ENCODE results near the gene AMPH. TPM values are rescaled to one million over a fixed set of nuclear protein-coding genes. Genes with fewer than 3 reads are reported as not detected.

AMPH gene
- total and polyA plus RNA-seq, 8 donors, result 0.90 to 12.5 (median 10.7) TPM

GRCh38 chr7:38628630-38629385 is 2.4 kb downstream of the AMPH start:
- DNase-seq (no peak), ATAC-seq (no peak)
- peaks cover 0 to 8% of the 10 kb centered on the region in 2 donors for H3K9me3 ChIP-seq
- H3K27ac ChIP-seq, result no peak overlapping the region
- TF ChIP-seq CTCF (IDR thresholded peaks at IDR 0.05), result no peak
- H3K4me3 ChIP-seq, result no peak overlapping the region
- H3K36me3 ChIP-seq, result no peaks in the 10 kb centered on the region
- peaks cover 0 to 14% of the 10 kb centered on the region in 2 donors for H3K4me1 ChIP-seq
- intact Hi-C loops (cut with DNase I), result no loop called here
- H3K27me3 ChIP-seq, result peaks cover 18 to 72% of the 10 kb centered on the region in 2 donors

GRCh38 chr7:38625866-38626265 is 5.3 kb downstream of the AMPH start:
- DNase-seq, result no peak
- Histone ChIP-seq H3K36me3 (no peaks in the 10 kb centered on the region), H3K27me3 (peaks cover 15 to 42% of the 10 kb centered on the region in 2 donors), H3K9me3 (peaks cover 0 to 8% of the 10 kb centered on the region in 2 donors), H3K27ac (no peak overlapping the region), H3K4me1 (peaks cover 0 to 6% of the 10 kb centered on the region in 2 donors), H3K4me3 (no peak overlapping the region)
- TF ChIP-seq CTCF (IDR thresholded peaks at IDR 0.05), result no peak
- intact Hi-C loops (cut with DNase I), result no loop called here
- ATAC-seq, result no peak

- Histone ChIP-seq H3K4me3 (no peak overlapping the region), H3K36me3 (no peaks in the 10 kb centered on the region), H3K27me3 (no peaks in the 10 kb centered on the region), H3K4me1 (no peaks in the 10 kb centered on the region), H3K9me3 (no peaks in the 10 kb centered on the region), H3K27ac (no peak overlapping the region)
- intact Hi-C loops (cut with DNase I), result no loop called here
- DNase-seq, result no peak
- no peak for ATAC-seq
- TF ChIP-seq CTCF (IDR thresholded peaks at IDR 0.05), result no peak
Observed at GRCh38 chr7:38615665-38616064, 15.5 kb downstream of the AMPH start.

- H3K4me3 ChIP-seq, result no peak overlapping the region
- H3K4me1 ChIP-seq, result no peaks in the 10 kb centered on the region
- H3K36me3 ChIP-seq, result no peaks in the 10 kb centered on the region
- ATAC-seq (no peak), DNase-seq (no peak)
- H3K9me3 ChIP-seq, result no peaks in the 10 kb centered on the region
- no peak overlapping the region for H3K27ac ChIP-seq
- intact Hi-C loops (cut with DNase I), result no loop called here
- H3K27me3 ChIP-seq, result no peaks in the 10 kb centered on the region
- no peak for TF ChIP-seq CTCF (IDR thresholded peaks at IDR 0.05)
Observed at GRCh38 chr7:38607466-38607865, 23.7 kb downstream of the AMPH start.

- no peak for TF ChIP-seq CTCF (IDR thresholded peaks at IDR 0.05)
- Histone ChIP-seq H3K9me3 (no peaks in the 10 kb centered on the region), H3K27ac (no peak overlapping the region), H3K4me3 (no peak overlapping the region), H3K4me1 (no peaks in the 10 kb centered on the region), H3K36me3 (no peaks in the 10 kb centered on the region), H3K27me3 (no peaks in the 10 kb centered on the region)
- DNase-seq (no peak), ATAC-seq (no peak)
- intact Hi-C loops (cut with DNase I), result no loop called here
Observed at GRCh38 chr7:38600741-38601140, 30.4 kb downstream of the AMPH start.

Data from left lung (tissue), 10 donors.